ENCODE measurements around the gene LRRC42. TPM values are rescaled to one million over a fixed set of nuclear protein-coding genes. Genes with fewer than 3 reads are reported as not detected.

Gene LRRC42
- total and polyA plus RNA-seq, 9 of the 15 experiments (the other 6 are each of a cell fraction or from before 2014, with no cell fraction given), result 17.3 to 51.9 (median 35.5) TPM

DNA sequence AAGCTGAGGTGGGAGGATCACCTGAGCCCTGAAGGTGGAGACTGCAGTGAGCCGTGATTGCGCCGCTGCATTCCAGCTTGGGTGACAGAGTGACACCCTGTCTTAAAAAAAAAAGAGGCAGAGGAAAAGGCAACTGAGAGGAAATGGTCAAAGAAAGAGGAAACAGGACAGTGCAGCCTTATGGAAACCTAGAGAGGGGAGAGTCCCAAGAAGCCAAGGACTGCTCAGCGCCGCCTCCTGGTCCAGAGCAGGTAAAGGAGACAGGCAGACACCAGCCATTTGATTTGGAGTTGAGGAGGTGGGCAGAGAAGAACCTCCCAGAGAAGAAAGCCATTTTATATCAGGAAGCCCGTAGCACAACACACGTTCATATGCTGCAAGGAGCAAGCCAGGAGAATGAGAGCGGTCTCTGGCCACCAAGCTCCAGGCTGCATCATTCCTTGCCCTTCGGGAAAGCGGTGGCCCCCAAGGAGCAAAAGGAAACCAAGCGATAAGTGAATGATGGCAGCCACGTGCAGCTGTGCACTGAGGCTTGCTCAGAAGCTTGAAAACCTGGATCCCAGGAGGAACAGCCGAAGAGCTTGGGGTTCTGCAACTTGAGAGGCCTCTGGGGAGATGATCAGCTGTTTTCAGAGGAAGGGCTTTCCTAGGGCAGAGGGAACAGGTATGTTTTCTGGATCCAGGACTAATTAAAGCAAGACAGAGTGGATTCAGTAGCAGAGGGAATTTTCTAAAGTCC, 33.7 kb downstream of the LRRC42 start (continued):
- TF ChIP-seq CTCF (IDR thresholded peaks at IDR 0.05 in 2 of 3, conservative IDR thresholded peaks at IDR 0.05 in 1 of 3; ENCODE audit: insufficient read depth in 2 of 3, low read depth in 1 of 3, low read length in 3 of 3), result peak; percentile 49 to 62 (median 50)

DNA sequence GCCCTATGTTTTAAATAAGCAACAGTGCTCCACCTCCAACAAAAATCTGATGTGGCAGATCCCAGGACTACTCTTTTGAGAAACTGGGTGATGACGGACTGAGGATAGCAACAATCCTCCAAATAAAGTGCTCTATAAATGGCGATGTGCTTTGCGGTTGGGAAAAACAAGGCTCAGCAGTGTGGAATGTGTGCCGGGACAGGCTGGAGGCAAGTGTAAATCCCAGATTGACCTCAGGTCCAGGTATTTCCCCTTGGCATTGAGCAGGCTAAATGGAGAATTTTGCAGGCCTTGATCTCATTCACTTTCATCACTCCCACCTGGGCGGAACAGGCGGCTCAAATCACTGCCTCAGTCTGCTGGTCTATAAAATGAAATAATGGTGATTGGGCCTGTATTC, 35.1 kb downstream of the LRRC42 start:
- Histone ChIP-seq H3K9ac (ENCODE audit: insufficient read depth in 1 of 2, low read depth in 2 of 2, low read length in 2 of 2) (no peak overlapping the region), H2AFZ (ENCODE audit: low read depth, low read length) (no peak overlapping the region; the same call in 1 of the 2 replicates), H4K20me1 (replicated peaks; ENCODE audit: control insufficient read depth, insufficient read depth, low read length) (no peaks in the 10 kb centered on the region), H3K4me1 (replicated peaks in 1 of 2; ENCODE audit: control insufficient read depth in 2 of 2, insufficient read depth in 2 of 2, low read length in 2 of 2) (peaks cover 4 to 9% of the 10 kb centered on the region in 2 experiments; a peak in 4 of 5 replicates), H3K4me3 (no peak overlapping the region), H3K9me3 (replicated peaks; ENCODE audit: control insufficient read depth, insufficient read depth, low read depth, low read length) (no peaks in the 10 kb centered on the region), H3K27ac (ENCODE audit: extremely low read depth, low read depth, low read length) (no peak overlapping the region), H3K79me2 (ENCODE audit: control insufficient read depth, insufficient read depth, low read length) (no peaks in the 10 kb centered on the region), H3K4me2 (ENCODE audit: insufficient read depth, low read length) (no peak overlapping the region), H3K27me3 (ENCODE audit: control insufficient read depth in 2 of 2, insufficient read depth in 2 of 2, low read length in 2 of 2) (no peaks in the 10 kb centered on the region), H3K36me3 (ENCODE audit: control insufficient read depth, insufficient read depth, low read length) (no peaks in the 10 kb centered on the region), H3K9me1 (ENCODE audit: control insufficient read depth, insufficient read depth, low read length) (no peaks in the 10 kb centered on the region)
- in situ Hi-C loops (cut with MboI), result no loop called here
- FAIRE-seq, result no peak
- CTCF ChIA-PET (ENCODE audit: low intra/inter-chr PET ratio), result no interaction called here
- no TSS peak for BruUV-seq (replicated peaks)
- ATAC-seq, result no peak
- intact Hi-C loops (cut with micrococcal nuclease), result no loop called here
- POLR2A ChIA-PET, result interaction anchor here (1.4 kb wide), 1 partner anchor 9 kb away, joined by 3 read pairs; no protein-coding TSS in a partner anchor
- DNase-seq (ENCODE audit: extremely low read depth in 1 of 4, low spot score in 3 of 4), result peak in 1 of 4 experiments; percentile 3
- TF ChIP-seq, protein P1, sequence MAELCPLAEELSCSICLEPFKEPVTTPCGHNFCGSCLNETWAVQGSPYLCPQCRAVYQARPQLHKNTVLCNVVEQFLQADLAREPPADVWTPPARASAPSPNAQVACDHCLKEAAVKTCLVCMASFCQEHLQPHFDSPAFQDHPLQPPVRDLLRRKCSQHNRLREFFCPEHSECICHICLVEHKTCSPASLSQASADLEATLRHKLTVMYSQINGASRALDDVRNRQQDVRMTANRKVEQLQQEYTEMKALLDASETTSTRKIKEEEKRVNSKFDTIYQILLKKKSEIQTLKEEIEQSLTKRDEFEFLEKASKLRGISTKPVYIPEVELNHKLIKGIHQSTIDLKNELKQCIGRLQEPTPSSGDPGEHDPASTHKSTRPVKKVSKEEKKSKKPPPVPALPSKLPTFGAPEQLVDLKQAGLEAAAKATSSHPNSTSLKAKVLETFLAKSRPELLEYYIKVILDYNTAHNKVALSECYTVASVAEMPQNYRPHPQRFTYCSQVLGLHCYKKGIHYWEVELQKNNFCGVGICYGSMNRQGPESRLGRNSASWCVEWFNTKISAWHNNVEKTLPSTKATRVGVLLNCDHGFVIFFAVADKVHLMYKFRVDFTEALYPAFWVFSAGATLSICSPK (IDR thresholded peaks at IDR 0.05; ENCODE audit: borderline replicate concordance), result no peak
- TF ChIP-seq ZBTB33 (CRISPR knock-in tag; IDR thresholded peaks at IDR 0.05), result 0 out of 2 replicates have a peak, but pooled peaks have one; percentile 25
- WGBS (ENCODE audit: insufficient coverage, low coverage, missing lambda C conversion rate), result 86% methylated on average over 6 of the region's 6 CpGs

All from K562 (cell line).